Stimulated activated CD4-positive, alpha-beta T cell treated with anti-CD3 and anti-CD28 coated beads, Interleukin-4, amount 100 ng/mL, for 24 hours (primary cell): ENCODE results near the gene ZNF575.
"Not testable (repeated sequence)": the region's sequence is repeated elsewhere in the genome, so short reads cannot be mapped to it uniquely, and the experiment has no call there.

ENCODE experiments used
- DNase-seq: peaks from one replicate; pipeline ENCODE4 v3.0.0-alpha.2; 2020

ZNF575 gene

DNA sequence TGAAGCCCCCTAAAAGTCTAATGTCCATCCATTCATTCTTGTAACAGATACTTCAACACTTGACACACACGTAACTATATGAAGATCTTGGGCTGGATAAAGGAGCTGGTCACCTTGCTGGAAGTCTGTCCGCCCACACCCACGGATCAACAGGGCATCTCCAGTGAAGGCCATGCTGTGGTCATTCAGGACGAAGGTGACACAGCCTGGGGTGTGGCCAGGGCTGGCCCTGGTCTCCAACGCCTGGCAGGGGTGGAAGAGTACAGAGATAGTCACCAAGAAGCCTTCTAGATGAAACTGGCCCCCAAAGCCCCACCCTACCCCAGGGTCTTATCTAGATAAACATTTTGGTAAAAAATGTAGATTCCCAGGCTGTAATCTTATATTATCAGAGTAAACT lies 21.7 kb upstream of the ZNF575 start:
- DNase-seq, result no peak

DNA sequence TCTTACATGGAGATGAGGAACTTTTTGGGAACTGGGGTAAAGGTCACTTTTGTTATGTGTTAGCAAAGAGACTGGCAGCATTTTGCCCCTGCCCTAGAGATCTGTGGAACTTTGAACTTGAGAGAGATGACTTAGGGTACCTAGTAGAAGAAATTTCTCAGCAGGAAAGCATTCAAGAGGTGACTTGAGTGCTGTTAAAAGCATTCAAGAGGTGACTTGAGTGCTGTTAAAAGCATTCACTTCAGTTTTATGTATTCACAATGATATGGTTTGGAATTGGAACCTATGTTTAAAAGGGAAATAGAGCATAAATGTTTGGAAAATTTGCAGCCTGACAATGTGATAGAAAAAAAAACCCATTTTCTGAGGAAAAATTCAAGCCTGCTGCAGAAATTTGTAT lies 20.6 kb upstream of the ZNF575 start:
- DNase-seq, result not testable (repeated sequence)

DNA sequence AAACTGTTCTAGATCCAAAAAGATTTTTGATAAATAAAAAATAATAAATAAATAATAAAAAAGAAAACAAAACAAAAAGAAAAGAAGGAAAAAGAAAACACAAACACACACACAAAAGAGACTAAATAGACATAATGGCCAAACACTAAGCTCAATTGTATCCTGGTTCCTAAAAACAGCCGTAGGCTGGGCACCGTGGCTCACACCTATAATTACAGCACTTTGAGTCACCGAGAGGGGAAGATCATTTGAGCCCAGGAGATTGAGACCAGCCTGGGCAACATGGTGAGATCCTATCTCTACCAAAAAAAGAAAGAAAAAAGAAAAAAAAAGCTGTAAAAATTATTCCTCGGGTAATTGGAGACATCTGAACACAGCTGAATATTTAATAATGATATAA lies 14.9 kb upstream of the ZNF575 start:
- no peak for DNase-seq

DNA sequence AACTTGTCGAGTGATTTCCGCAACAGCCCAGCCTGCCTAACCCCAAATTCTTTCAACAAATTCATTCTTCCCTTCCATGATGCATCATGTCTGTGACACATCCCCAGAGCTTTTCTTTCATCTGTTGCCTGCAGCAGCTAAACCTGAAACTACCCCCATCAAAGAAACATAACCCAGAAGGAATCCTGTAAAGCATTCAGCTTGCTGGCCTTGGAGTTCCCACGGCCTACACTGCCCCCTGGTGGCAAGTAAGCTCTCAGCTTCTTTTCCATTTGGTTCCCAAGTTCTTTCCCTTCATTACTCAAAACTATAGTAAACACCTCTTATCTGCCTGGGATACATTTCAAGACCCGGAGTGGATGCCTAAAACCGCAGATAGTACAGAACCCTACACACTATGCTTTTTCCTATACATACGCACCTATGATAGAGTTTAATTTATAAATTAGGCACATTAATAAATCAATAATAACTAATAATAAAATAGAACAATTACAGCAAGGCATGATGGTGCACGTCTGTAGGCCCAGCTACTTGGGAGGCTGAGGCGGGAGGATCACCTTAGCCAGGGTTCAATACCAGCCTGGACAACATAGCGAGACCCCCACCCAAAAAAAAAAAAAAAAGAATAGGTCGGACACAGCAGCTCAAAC lies 13.4 kb upstream of the ZNF575 start:
- DNase-seq, result peak; percentile 87

DNA sequence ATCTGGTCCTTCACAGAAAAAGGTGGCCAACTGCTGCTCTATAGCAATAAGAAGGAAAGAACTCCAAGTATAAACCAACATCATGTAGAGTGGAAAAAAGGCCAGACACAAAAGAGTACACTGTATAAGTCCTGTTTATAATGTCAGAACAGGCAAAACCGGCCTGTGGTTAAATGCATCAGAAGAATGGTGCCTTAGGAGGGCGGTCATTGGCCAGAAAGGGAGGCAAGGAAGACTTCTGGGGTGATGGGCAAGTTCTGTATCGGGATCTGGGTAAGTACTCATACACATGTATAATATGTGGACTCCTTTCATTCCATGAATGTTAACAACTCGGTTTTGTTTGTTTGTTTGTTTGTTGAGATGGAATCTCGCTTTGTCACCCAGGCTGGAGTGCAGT lies 10.1 kb upstream of the ZNF575 start:
- DNase-seq, result no peak

DNA sequence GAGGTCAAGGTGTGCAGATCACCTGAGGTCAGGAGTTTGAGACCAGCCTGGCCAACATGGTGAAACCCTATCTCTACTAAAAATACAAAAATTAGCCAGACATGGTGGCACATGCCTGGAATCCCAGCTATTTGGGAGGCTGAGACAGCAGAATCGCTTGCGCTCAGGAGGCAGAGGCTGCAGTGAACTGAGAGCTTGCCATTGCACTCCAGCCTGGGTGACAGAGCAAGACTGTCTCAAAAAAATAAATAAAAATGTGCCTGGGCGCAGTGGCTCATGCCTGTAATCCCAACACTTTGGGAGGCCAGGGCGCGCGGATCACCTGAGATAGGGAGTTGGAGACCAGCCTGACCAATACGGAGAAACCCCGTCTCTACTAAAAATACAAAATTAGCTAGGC lies 9.3 kb upstream of the ZNF575 start:
- DNase-seq, result not testable (repeated sequence)

DNA sequence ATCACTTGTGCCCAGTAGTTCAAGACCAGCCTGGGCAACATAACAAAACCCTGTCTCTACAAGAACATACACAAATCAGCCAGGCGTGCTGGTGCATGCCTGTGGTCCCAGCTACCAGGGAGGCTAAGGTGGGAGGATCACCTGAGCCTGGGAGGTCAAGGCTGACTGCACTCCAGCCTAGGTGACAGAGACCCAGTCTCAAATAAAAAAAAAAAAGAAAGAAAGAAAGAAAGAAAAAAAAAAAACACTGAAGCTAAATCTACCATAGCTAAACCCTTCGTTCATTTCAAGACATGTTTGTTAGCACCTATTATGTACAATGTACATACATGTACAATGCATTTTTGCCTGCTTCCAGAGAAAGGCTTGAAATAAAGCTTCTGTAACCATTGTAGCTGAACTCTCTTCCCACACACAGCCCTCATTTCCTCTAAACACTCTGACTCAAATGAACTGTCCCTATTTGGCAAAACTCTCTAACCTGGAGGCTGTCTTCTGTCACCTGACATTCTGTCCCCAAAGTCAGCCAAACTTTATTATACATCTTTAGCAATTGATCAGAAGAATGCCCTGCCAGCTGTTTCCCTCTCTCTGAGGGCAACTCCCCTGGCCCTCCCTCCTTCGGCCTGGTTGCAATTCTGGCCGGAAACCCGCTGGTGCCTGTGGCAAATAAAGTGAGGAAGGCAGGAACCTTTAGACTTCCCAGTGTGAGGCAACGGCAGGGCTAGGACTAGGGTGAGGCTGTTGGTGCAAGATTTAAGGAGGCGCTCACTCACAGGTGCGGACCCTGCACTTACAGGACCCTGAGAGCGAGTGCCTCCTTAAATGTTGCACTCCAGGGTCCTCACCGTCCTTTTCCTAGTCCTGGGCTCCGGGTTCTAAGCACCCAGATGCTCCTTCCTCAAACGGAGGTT lies 7.8 kb upstream of the ZNF575 start:
- peak; percentile 43 for DNase-seq

DNA sequence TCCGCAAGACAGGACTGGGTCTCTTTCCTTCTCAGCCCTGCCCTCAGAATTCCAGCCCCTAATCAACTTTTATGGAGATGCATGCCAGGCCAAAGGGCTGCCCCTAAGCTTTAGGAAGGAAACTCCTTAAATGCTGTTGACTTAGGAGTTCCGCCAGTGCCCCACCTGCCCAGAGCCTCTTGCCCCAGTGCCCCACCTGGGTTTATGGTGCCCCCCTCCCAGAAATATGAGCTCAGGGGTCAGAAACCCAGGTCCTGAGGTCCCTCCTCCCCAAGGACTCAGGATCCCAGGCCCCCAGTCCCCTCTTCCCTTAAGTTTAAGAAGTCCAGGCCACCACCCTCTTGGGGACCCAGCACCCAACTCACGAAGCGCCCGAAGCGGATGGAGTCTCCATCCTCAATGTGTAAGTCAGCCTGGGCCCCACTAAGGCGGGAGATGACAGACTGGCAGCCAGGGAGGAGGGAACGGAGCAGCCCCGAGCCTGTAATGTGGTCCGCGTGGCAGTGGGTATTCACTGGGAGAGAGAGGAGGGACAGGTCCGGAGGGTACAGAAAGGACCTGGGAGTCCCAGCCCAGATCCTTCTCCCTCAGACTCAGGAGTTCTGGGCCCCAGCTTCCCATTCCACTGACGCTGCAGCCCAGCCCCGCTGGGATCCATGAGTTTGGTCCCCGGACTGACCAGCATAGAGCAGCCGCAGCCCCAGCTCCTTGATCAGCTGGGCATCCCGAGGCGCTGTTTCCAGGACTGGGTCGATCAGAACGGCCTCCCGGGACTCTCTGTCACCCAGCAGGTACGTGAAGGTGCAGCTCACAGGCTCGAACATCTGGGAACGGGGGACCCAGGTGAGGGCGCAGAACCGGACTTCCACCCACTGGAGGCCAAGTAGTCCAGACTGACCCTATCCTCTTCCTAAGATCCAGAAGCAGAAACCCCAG lies 6.9 kb upstream of the ZNF575 start:
- DNase-seq, result peak; percentile 42

DNA sequence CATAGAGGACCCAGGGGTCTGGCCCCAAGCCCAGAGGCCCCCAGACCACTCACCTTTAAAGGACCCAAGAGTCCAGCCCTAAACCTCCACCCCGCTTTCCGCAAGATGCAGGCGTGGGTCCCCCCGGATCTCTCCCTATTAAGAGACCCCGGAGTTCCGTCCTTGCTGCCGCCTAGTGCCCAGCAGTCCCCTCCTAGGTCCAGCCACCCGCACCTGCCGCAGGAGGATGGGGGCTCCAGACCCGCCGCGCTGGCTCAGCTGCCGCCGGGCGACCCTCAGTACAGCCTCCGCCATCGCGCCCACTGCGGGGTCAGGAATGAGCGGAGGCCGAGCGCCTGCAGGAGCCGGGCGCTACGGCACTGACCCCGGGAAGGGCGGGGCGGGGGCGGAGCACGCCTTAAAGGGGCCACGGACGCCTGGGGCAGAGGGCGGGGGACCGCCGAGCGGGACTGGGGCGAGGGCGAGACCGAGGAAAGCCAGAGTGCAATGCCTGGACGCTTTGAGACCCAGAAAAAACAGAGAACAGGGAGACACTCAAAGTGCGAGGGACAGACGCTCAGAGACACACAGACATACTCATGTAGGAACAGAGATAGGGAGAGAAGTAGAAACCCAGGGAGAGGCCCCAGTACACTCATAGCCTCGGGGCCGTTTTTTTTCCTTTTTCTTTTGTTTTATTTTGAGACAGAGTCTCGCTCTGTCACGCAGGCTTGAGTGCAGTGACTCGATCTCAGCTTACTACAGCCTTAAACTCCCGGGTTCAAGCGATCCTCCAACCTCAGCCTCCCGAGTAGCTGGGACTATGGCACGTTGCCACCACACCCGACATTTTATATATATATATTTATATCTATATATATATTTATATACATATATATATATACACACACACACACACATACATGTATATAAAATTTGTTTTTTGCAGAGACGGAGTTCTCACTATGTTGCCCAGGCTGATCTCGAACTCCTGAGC lies 5.8 kb upstream of the ZNF575 start, which contains the start of gene ETHE1:
ETHE1 (minus strand) TSS at position 318 of the 976 bp plus-strand sequence; CDS start at position 294, 24 bp downstream.
- peak; percentile 74 for DNase-seq

DNA sequence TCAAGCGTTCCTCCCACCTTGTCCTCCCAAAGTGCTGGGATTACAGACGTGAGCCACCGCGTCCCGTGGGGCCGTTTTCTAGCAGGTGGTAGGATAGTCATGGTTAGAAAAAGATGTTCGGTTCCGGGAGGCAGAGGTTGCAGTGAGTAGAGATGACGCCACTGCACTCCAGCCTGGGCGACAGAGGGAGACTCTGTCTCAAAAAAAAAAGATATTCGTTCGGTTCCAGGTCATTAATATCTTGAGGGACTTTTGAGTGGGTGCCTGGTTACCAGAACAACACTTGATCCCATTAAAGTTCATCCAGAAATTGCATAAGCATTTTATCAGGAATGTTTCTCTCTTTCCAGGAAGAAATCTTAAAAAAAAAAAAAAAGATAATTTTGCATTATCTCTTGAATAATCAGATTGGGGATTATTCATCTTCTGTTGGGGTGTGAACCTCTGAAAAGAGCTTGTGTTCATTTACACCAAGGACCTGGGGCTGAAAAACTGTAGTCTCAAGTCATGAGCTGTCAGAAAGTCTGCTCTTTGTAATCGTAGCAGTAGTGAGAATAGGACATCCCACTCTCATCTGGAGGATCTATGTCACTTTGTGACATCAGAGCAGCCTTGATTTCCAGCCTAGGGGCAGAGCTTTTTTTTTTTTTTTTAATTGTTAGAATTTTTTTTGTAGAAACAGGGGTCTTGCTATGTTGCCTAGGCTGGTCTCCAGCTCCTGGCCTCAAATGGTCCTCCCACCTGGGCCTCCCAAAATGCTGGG lies 4.9 kb upstream of the ZNF575 start:
- DNase-seq, result peak; percentile 21

DNA sequence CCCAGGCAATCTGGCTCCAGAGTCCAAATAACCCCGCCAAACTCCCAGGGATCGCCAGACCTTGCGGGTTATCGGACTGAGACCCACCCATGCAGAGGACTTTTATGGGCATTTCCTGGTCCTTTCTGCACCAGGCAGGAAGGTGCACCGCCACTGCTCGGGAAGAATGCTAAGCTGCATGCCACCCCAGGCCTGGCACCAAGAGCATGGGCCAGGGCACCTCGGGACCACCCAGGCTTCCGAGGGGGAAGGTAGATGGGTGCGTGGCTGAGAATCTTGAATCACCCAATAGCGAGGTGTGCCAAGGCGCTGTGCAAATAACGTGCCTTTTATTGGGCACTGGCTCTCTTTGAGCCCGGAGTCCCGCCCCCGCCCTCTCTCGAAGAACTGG lies 422 bp upstream of the ZNF575 start:
- no peak for DNase-seq

DNA sequence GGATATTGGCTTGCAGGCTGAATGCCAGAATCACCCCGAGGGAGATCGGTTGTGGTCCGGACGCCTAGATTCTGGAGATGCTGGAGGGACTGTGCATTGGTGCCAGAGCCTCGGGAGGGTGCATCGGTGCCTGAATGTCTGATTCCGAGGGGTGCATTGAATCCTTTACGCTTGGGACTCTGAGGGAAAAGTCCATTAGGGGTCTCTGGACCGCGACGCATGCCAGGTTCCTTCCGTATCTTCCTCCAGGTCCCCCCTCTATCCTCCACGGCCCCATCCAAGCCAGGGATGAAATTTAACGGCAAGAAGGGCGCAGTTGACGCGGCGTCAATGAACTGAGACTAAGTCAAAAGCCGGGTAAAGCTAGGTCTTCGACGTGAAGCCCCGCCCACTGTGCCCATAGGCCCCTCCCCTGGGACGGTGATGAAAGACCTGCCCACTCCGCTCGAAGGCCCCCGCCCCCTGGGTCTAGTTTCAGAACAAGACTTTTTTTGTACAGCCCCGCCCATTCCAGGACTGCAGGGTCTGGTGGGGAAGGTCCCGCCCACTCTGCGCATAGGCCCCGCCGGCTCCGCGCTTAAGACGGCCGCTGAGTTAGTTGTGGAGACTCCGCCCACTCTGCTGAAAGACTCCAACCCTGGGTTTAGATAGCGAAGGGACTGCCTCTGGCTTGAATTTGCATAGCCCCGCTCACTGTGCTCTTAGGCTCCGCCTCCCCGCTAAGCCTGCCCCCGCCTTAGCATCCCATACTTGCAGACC lies 737 bp downstream of the ZNF575 start:
- DNase-seq, result peak; percentile 92

DNA sequence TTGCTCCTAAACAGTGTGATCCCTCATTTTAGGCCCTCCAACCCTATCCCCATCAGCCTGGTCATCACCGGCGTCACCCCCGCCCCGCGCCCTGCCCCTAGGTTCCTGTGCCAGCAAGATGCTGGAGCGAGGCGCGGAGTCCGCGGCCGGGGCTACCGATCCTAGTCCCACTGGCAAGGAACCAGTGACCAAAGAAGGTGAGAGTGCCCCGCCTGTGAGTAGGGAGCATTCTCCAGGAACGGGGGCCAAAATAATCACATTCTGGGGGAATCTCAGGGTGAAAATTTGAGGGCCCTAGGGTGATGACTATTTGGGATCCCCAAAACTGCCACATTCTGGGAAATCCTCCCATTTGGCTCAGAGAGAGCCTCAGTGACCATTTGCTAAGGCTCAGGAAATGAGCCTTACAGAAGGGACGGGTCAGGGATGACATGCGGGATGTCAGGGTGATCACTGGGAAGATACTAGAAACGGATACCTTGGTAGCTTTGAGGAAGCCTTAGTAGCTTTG lies 1.4 kb downstream of the ZNF575 start:
- no peak for DNase-seq

DNA sequence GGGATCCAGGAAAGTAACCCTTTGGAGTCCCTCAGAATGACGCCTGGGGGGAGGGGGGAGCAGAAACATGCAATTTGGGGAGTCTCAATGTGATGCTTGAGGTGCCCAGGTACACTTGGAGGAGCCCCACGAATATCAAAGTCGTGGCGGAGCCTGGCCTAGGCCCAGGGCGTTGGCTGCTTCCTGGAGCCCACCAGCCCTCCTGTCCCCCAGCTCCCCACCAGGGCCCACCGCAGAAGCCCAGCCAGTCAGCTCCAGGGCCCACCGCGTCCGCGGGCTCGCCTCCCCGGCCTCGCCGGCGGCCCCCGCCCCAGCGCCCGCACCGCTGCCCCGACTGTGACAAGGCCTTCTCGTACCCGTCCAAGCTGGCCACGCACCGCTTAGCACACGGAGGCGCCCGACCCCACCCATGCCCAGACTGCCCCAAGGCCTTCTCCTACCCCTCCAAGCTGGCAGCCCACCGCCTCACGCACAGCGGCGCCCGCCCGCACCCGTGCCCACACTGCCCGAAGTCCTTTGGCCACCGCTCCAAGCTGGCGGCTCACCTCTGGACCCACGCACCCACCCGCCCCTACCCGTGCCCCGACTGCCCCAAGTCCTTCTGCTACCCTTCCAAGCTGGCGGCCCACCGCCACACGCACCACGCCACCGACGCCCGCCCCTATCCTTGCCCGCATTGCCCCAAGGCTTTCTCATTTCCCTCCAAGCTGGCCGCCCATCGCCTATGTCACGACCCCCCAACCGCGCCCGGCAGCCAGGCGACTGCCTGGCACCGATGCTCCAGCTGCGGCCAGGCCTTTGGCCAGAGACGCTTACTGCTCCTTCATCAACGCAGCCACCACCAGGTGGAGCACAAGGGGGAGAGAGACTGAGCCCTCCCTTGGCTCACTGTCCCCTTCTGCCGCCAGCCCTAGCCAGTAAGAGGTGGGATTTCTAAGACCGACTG lies 2.1 kb downstream of the ZNF575 start:
- peak; percentile 25 for DNase-seq

DNA sequence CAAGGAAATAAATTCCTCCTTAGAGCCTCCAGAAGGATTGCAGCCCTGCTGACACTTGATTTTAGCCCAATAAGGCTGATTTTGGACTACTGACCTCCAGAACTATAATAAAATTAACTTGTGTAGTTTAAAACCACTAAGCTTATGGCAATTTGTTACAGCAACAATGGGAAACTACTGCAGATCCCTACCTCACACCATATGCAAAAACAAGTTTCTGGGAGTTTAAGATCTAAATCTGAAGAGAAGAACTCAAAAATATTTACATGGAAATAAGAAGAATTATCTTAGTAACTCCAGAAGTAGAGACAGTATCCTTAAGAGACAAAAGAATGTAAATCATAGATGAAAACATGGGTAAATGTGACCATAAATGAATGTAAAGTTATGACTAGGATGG lies 5.9 kb downstream of the ZNF575 start:
- DNase-seq, result no peak

DNA sequence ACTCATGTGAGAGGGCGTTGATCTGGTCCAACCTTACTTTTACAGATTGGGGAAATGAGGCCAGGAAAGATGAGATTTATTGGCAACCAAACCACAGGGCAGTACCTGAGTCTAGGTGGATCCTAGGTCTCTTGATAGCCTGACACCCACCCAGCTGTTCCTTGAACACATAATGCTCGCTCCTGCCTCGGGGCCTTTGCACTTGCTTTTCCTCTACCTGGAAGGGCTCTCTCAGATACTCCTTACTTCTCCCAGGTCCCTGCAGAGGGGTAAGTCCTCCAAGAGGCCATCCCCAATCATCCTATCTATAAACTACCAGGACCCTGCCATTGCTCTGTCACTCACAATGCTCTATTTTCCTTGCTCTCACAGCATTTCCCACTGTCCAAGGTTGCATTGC lies 7.4 kb downstream of the ZNF575 start:
- DNase-seq, result no peak

DNA sequence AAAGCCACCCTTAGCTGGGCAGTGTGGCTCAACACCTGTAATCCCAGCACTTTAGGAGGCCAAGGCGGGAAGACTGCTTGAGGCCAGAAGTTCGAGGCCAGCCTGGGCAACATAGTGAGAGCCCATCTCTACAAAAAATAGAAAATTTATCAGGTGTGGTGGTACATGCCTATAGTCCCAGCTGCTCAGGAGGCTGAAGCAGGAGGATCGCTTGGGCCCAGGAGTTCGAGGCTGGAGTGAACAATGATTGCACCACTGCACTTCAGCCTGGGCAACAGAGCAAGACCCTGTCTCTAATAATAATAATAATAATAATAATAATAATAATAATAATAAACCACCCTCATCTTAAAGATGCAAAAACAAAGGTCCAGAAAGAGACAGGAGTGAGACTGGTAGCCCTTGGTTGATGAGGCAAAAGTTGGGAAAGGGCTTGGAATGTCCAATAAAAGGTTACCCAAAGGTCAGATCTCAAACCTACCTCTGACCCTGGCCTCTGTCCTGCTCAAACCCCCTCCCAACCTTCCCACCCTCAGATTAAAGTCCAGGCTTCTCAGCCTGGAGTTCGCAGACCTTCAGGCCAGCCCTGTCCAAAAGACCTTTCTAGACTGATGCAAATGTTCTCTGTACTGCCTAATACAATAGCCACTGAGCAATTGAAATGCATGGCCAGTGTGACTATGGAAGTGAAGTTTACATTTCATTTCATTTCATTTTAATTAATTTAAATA lies 9.1 kb downstream of the ZNF575 start:
- DNase-seq, result no peak

DNA sequence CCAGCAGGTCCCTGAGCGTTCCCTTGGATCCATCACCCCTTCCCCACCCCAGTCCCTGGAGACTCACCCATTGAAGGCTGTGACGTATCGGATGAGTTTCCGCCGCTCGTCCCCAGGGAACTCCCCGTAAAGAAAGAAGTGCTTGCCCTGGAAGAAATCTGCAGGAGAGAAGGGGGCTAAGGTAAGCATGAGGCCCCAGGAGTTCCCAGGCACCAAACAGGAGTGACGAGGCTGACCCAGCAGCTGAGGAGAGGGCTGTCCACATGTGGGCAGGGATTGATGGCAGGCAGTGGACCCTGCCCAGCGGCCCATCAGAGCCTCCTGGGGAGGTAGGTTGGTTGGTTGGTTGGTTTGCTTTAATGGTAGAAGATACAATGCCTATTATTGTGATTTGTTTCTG lies 11.1 kb downstream of the ZNF575 start:
- no peak for DNase-seq
